Measurements from ENCODE around the gene KMT2B. TPM values are rescaled to one million over a fixed set of nuclear protein-coding genes. Genes with fewer than 3 reads are reported as not detected.

The KMT2B gene
- total and polyA plus RNA-seq, 8 donors = 8.3 to 92.4 (median 18.9) TPM

GRCh38 chr19:35783469-35784434 lies 65.9 kb downstream of the KMT2B start:
- no peak for TF ChIP-seq POLR2AphosphoS5 (IDR thresholded peaks at IDR 0.05)
- Histone ChIP-seq H3K36me3 (peaks cover 5 to 83% (median 69%) of the 10 kb centered on the region in 4 donors), H3K27me3 (no peaks in the 10 kb centered on the region), H3K4me1 (no peaks in the 10 kb centered on the region), H3K27ac (no peak overlapping the region), H3K9me3 (no peaks in the 10 kb centered on the region), H3K4me3 (no peak overlapping the region)
- intact Hi-C loops (cut with DNase I; ENCODE audit: low total_unique reads) = no loop called here
- DNase-seq = no peak
- WGBS, 5 donors = 79 to 86% (median 84%) methylated on average over 23 to 28 of the region's 28 CpGs

GRCh38 chr19:35784503-35785338 lies 66.9 kb downstream of the KMT2B start:
- no peaks in the 10 kb centered on the region for H3K4me1 ChIP-seq
- 81 to 86% (median 83%) methylated on average over 30 to 45 of the region's 45 CpGs for WGBS, 5 donors
- intact Hi-C loops (cut with DNase I; ENCODE audit: low total_unique reads) = no loop called here
- H3K9me3 ChIP-seq = no peaks in the 10 kb centered on the region
- H3K27me3 ChIP-seq = no peaks in the 10 kb centered on the region
- no peak overlapping the region for H3K4me3 ChIP-seq
- TF ChIP-seq CTCF (IDR thresholded peaks at IDR 0.05) (no peak), POLR2A (IDR thresholded peaks at IDR 0.05) (no peak), EP300 (IDR thresholded peaks at IDR 0.05) (no peak), POLR2AphosphoS5 (IDR thresholded peaks at IDR 0.05) (no peak)
- H3K36me3 ChIP-seq = peaks cover 5 to 75% (median 61%) of the 10 kb centered on the region in 4 donors
- no peak for DNase-seq
- H3K27ac ChIP-seq = no peak overlapping the region

GRCh38 chr19:35785339-35785627 lies 67.5 kb downstream of the KMT2B start:
- TF ChIP-seq POLR2AphosphoS5 (IDR thresholded peaks at IDR 0.05) (no peak), POLR2A (IDR thresholded peaks at IDR 0.05) (no peak)
- Histone ChIP-seq H3K9me3 (no peaks in the 10 kb centered on the region), H3K27me3 (no peaks in the 10 kb centered on the region), H3K4me1 (no peaks in the 10 kb centered on the region), H3K27ac (no peak overlapping the region), H3K4me3 (no peak overlapping the region), H3K36me3 (peaks cover 5 to 70% (median 55%) of the 10 kb centered on the region in 4 donors)
- no peak for DNase-seq
- 87 to 94% (median 94%) methylated on average over 9 to 10 of the region's 10 CpGs for WGBS, 5 donors
- intact Hi-C loops (cut with DNase I; ENCODE audit: low total_unique reads) = no loop called here

GRCh38 chr19:35786299-35787160 lies 68.7 kb downstream of the KMT2B start:
- peaks cover 5 to 57% (median 43%) of the 10 kb centered on the region in 4 donors for H3K36me3 ChIP-seq
- 80 to 88% (median 82%) methylated on average over 22 to 31 of the region's 31 CpGs for WGBS, 5 donors
- no peak overlapping the region for H3K27ac ChIP-seq
- no peak for DNase-seq
- no peaks in the 10 kb centered on the region for H3K4me1 ChIP-seq
- no peaks in the 10 kb centered on the region for H3K27me3 ChIP-seq
- H3K9me3 ChIP-seq = no peaks in the 10 kb centered on the region
- no peak overlapping the region for H3K4me3 ChIP-seq
- no peak for TF ChIP-seq EP300 (IDR thresholded peaks at IDR 0.05)
- no peak for TF ChIP-seq POLR2AphosphoS5 (IDR thresholded peaks at IDR 0.05)
- TF ChIP-seq POLR2A (IDR thresholded peaks at IDR 0.05) = no peak
- no peak for TF ChIP-seq CTCF (IDR thresholded peaks at IDR 0.05)
- intact Hi-C loops (cut with DNase I; ENCODE audit: low total_unique reads) = no loop called here
